HL-60 (cell line): ENCODE data around the gene MYMK.

ENCODE experiments used
- DNase-seq, 2 experiments: peaks; one replicate each; pipeline ENCODE4 v3.0.0-alpha.2; 2010 to 2020; ENCODE audit warnings: low read depth in 1 of 2, low spot score in 1 of 2
- H3K27ac ChIP-seq: fragments of 250-450 bp; sonication (Bioruptor Pico); replicated peaks from 2 replicates; pipeline ENCODE4 v1.5.1; 2020; ENCODE audit warnings: mild to moderate bottlenecking, moderate library complexity
- H3K27me3 ChIP-seq: fragments of 250-450 bp; sonication (Bioruptor Pico); 2 replicates; pipeline ENCODE4 v1.5.1; 2021; ENCODE audit warnings: mild to moderate bottlenecking, moderate library complexity; ENCODE audit not compliant: insufficient read depth, poor library complexity, severe bottlenecking
- H3K4me3 ChIP-seq: replicated peaks from 2 replicates; pipeline ENCODE4 v1.5.1; 2011; ENCODE audit warnings: mild to moderate bottlenecking, control low read depth, low read length; ENCODE audit not compliant: insufficient read depth
- CTCF ChIP-seq: IDR thresholded peaks from one replicate; pipeline ENCODE4 v1.5.1; 2011; ENCODE audit warnings: low read length, control low read depth, inconsistent platforms; ENCODE audit not compliant: insufficient read depth
- GABPA ChIP-seq: IDR thresholded peaks from 2 replicates; pipeline ENCODE4 v1.6.1; 2012; ENCODE audit warnings: low read depth
- POLR2AphosphoS5 ChIP-seq: IDR thresholded peaks from 2 replicates; pipeline ENCODE4 v1.6.1; 2012; ENCODE audit warnings: low read depth
- REST ChIP-seq: IDR thresholded peaks from 2 replicates; pipeline ENCODE4 v1.6.1; 2012; ENCODE audit warnings: low read depth; ENCODE audit not compliant: insufficient replicate concordance
- SPI1 ChIP-seq: IDR thresholded peaks from 2 replicates; pipeline ENCODE4 v1.6.1; 2012; ENCODE audit warnings: low read depth, mild to moderate bottlenecking, borderline replicate concordance

The MYMK gene

GRCh38 chr9:133495327-133496293 is 29.1 kb downstream of the MYMK start:
- no peak overlapping the region for H3K27ac ChIP-seq

GRCh38 chr9:133494636-133495326 is 30.0 kb downstream of the MYMK start:
- DNase-seq = no peak
- H3K27me3 ChIP-seq = no peaks in the 10 kb centered on the region
- no peak overlapping the region for H3K27ac ChIP-seq
- TF ChIP-seq GABPA (no peak), POLR2AphosphoS5 (no peak), CTCF (no peak), SPI1 (no peak), REST (no peak)
- no peak overlapping the region for H3K4me3 ChIP-seq

More at GRCh38 chr9:133495327-133496293, 29.1 kb downstream of the MYMK start:
- no peak for DNase-seq
- no peak overlapping the region for H3K4me3 ChIP-seq
- no peaks in the 10 kb centered on the region for H3K27me3 ChIP-seq
- TF ChIP-seq POLR2AphosphoS5 (no peak), REST (no peak), SPI1 (no peak), CTCF (no peak), GABPA (no peak)

GRCh38 chr9:133493845-133494540 is 30.8 kb downstream of the MYMK start:
- Histone ChIP-seq H3K27me3 (no peaks in the 10 kb centered on the region), H3K27ac (no peak overlapping the region), H3K4me3 (no peak overlapping the region)
- no peak for DNase-seq
- no peak for TF ChIP-seq REST
- TF ChIP-seq SPI1 = no peak
- no peak for TF ChIP-seq GABPA
- TF ChIP-seq POLR2AphosphoS5 = no peak
- no peak for TF ChIP-seq CTCF
